OCI-LY7 (cell line): ENCODE results near the gene TSPAN9.

Experiments used
- EZH2phosphoT487 ChIP-seq: fragments of 200-600 bp; sonication (generic); IDR thresholded peaks from 2 replicates; pipeline ENCODE4 v1.6.1; 2018; ENCODE audit warnings: low read depth, borderline replicate concordance, mild to moderate bottlenecking, mixed run types, antibody characterized with exemption, low read length, moderate library complexity, mixed read lengths
- TF ChIP-seq, protein P1 (sequence below): fragments of 200-600 bp; sonication (generic); conservative IDR thresholded peaks from 2 replicates; pipeline ENCODE4 v1.5.1; 2014; ENCODE audit warnings: mild to moderate bottlenecking, antibody characterized with exemption, low read length, moderate library complexity, mixed read lengths

DNA sequence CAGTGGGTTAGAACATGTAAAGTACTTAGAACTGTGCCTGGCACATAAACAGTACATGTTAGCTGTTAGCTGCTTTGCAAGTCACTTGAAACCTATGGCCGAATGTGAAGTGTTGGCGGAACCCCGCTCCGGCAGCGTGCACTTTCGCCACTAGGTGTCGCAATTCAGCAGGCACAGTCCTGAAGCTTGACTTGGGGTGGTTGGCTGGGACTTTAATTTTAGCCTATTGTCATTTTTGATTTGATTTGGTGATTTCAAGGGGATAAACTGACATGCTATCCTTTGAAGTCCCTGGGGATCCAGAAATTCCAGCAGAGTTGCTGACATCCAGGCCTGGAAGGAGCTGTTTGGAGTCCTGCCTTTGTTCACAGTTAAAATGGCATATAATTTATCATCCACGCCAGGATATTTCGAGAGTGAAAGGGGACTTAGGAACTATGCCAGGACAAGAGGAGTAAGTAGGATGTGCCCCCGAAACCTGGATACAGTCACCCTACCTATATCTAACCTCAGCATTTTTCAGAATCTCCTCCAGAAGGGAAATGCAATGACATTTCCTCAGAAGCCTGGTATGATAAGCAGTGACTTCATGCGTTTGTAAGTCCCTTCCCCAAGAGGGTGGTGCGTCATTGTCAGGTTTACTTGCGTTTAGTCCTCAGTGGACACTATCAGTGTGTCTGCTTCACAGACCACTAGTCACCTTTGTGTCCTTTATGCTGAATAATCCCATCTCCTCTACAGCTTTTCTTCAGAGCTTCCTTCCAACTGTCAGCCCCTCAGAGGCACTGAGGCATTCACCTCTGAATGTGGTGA, 3.5 kb upstream of the TSPAN9 start:
- TF ChIP-seq, protein P1, sequence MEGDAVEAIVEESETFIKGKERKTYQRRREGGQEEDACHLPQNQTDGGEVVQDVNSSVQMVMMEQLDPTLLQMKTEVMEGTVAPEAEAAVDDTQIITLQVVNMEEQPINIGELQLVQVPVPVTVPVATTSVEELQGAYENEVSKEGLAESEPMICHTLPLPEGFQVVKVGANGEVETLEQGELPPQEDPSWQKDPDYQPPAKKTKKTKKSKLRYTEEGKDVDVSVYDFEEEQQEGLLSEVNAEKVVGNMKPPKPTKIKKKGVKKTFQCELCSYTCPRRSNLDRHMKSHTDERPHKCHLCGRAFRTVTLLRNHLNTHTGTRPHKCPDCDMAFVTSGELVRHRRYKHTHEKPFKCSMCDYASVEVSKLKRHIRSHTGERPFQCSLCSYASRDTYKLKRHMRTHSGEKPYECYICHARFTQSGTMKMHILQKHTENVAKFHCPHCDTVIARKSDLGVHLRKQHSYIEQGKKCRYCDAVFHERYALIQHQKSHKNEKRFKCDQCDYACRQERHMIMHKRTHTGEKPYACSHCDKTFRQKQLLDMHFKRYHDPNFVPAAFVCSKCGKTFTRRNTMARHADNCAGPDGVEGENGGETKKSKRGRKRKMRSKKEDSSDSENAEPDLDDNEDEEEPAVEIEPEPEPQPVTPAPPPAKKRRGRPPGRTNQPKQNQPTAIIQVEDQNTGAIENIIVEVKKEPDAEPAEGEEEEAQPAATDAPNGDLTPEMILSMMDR: peak; percentile 99
- no peak for TF ChIP-seq EZH2phosphoT487
